SK-N-SH (cell line): ENCODE results near the gene KANK4. TPM values are rescaled to one million over a fixed set of nuclear protein-coding genes. Genes with fewer than 3 reads are reported as not detected.

ENCODE experiments used
- CTCF ChIA-PET: fragments of 300-600, 350-600 bp; formaldehyde crosslinking; extraction: SDS; loops from one replicate; lab custom pipeline; 2021; lab: Yijun Ruan, JAX
- POLR2A ChIA-PET: fragments of 350-600 bp; sonication (Branson Sonifier 250); formaldehyde crosslinking; extraction: SDS; loops from one replicate; lab custom pipeline; 2020; ENCODE audit warnings: antibody characterized with exemption, inconsistent platforms; lab: Yijun Ruan, JAX
- DNase-seq: peaks from one replicate; pipeline ENCODE4 v3.0.0; 2012
- H2AFZ ChIP-seq: fragments of 200-600 bp; sonication (generic); 2 replicates; pipeline ENCODE4 v1.8.1; 2016; ENCODE audit warnings: antibody characterized with exemption, mild to moderate bottlenecking, low read depth
- H3F3A ChIP-seq: fragments of 200-600 bp; sonication (generic); replicated peaks from 2 replicates; pipeline ENCODE3; 2016; ENCODE audit warnings: antibody characterized with exemption, mild to moderate bottlenecking; ENCODE audit not compliant: insufficient read depth
- H3K27ac ChIP-seq, 2 experiments: fragments of 200-500 bp in 1 of 2; fragments of 200-600 bp in 1 of 2; sonication (Bioruptor generic) in 1 of 2; sonication (generic), shearing (Covaris generic) in 1 of 2; 2 replicates each; pipeline versions ENCODE4 v1.5.1 to v1.6.1; 2014 to 2016; ENCODE audit warnings: low read depth in 2 of 2, inconsistent platforms in 1 of 2, low read length in 1 of 2, mild to moderate bottlenecking in 1 of 2, mixed read lengths in 1 of 2
- H3K27me3 ChIP-seq: fragments of 200-600 bp; sonication (generic), shearing (Covaris generic); 2 replicates; pipeline ENCODE4 v1.6.1; 2016; ENCODE audit warnings: mixed run types; ENCODE audit not compliant: insufficient read depth
- H3K36me3 ChIP-seq, 2 experiments: fragments of 200-500 bp in 1 of 2; fragments of 200-600 bp in 1 of 2; sonication (Bioruptor generic) in 1 of 2; sonication (generic) in 1 of 2; replicated peaks in 1 of 2; 2 replicates each; pipeline versions ENCODE3 to v1.5.1; 2014 to 2016; ENCODE audit warnings: low read length in 1 of 2, mild to moderate bottlenecking in 1 of 2; ENCODE audit not compliant: insufficient read depth in 2 of 2, control insufficient read depth in 1 of 2
- H3K4me1 ChIP-seq, 2 experiments: fragments of 200-500 bp in 1 of 2; fragments of 200-600 bp in 1 of 2; sonication (Bioruptor generic) in 1 of 2; sonication (generic), shearing (Covaris generic) in 1 of 2; 2 replicates each; pipeline versions ENCODE4 v1.5.1 to v1.6.1; 2014 to 2016; ENCODE audit warnings: low read depth in 1 of 2, low read length in 1 of 2, mixed run types in 1 of 2; ENCODE audit not compliant: insufficient read depth in 2 of 2, control insufficient read depth in 1 of 2
- H3K4me2 ChIP-seq: fragments of 200-600 bp; sonication (generic), shearing (Covaris generic); 2 replicates; pipeline ENCODE4 v1.6.1; 2017; ENCODE audit warnings: mixed run types
- H3K4me3 ChIP-seq, 2 experiments: fragments of 200-500 bp in 1 of 2; fragments of 200-600 bp in 1 of 2; sonication (Bioruptor generic) in 1 of 2; sonication (generic), shearing (Covaris generic) in 1 of 2; 2 replicates each; pipeline versions ENCODE4 v1.5.1 to v1.8.1; 2014 to 2016; ENCODE audit warnings: low read depth in 2 of 2, inconsistent platforms in 1 of 2, low read length in 1 of 2, mild to moderate bottlenecking in 1 of 2, mixed read lengths in 1 of 2, moderate library complexity in 1 of 2
- H3K79me2 ChIP-seq: fragments of 200-600 bp; sonication (generic); 2 replicates; pipeline ENCODE4 v1.8.1; 2017; ENCODE audit warnings: mild to moderate bottlenecking; ENCODE audit not compliant: insufficient read depth
- H3K9ac ChIP-seq: fragments of 200-600 bp; sonication (generic); 2 replicates; pipeline ENCODE4 v1.6.1; 2017; ENCODE audit warnings: mixed run types
- H3K9me2 ChIP-seq: fragments of 200-600 bp; sonication (generic); 2 replicates; pipeline ENCODE4 v1.6.1; 2017; ENCODE audit warnings: mixed run types
- H3K9me3 ChIP-seq: fragments of 200-600 bp; sonication (generic); 2 replicates; pipeline ENCODE4 v1.6.1; 2017; ENCODE audit warnings: mixed run types, mild to moderate bottlenecking, moderate library complexity
- H4K20me1 ChIP-seq: fragments of 200-600 bp; sonication (generic); 2 replicates; pipeline ENCODE4 v1.6.1; 2017; ENCODE audit warnings: mild to moderate bottlenecking, mixed run types; ENCODE audit not compliant: insufficient read depth
- CTCF ChIP-seq: fragments of 200-600 bp; sonication (generic); IDR thresholded peaks from 2 replicates; pipeline ENCODE4 v1.6.1; 2017; ENCODE audit warnings: antibody characterized with exemption, mild to moderate bottlenecking, moderate library complexity
- EZH2phosphoT487 ChIP-seq: fragments of 200-600 bp; sonication (generic); IDR thresholded peaks from 2 replicates; pipeline ENCODE4 v1.6.1; 2017; ENCODE audit warnings: low read depth, mixed run types, mild to moderate bottlenecking, antibody characterized with exemption, moderate library complexity, borderline replicate concordance
- FOXM1 ChIP-seq: IDR thresholded peaks from 2 replicates; pipeline ENCODE4 v1.4.0; 2012; ENCODE audit warnings: low read depth, mild to moderate bottlenecking
- GABPA ChIP-seq: IDR thresholded peaks from 2 replicates; pipeline ENCODE4 v1.4.0; 2012; ENCODE audit warnings: low read depth, mild to moderate bottlenecking
- NFIC ChIP-seq: IDR thresholded peaks from 2 replicates; pipeline ENCODE4 v1.4.0; 2012; ENCODE audit warnings: borderline replicate concordance
- NRF1 ChIP-seq: IDR thresholded peaks from 2 replicates; pipeline ENCODE4 v1.6.1; 2012; ENCODE audit warnings: low read depth, mild to moderate bottlenecking, low read length
- WGBS: methylation state at CpG from one replicate; pipeline ENCODE4 v1.1.6; 2017; ENCODE audit warnings: low lambda C conversion rate; 5-methylcytosine and 5-hydroxymethylcytosine counted together
- polyA plus RNA-seq, 3 experiments: library from polyadenylated mRNA; depleted of rRNA; stranded (reverse); fragments of >200 nt; gene quantifications; 2 replicates each; pipeline ENCODE4 v1.2.3, GENCODE V29; 2012
- TF ChIP-seq, protein P1 (sequence below): fragments of 150-350 bp; IDR thresholded peaks from 2 replicates; pipeline ENCODE4 v1.6.1; 2017; ENCODE audit warnings: antibody characterized with exemption, low read length, low read depth, borderline replicate concordance
- TF ChIP-seq, protein P2 (sequence below): IDR thresholded peaks from 2 replicates; pipeline ENCODE4 v1.6.1; 2012; ENCODE audit warnings: mild to moderate bottlenecking, low read depth, low read length, moderate library complexity
- TF ChIP-seq, protein P3 (sequence below): IDR thresholded peaks from 2 replicates; pipeline ENCODE4 v1.4.0; 2012; ENCODE audit warnings: low read depth

Gene KANK4
- polyA plus RNA-seq, 1 of the 3 experiments (the other 2 are of a cell fraction), result not detected

DNA sequence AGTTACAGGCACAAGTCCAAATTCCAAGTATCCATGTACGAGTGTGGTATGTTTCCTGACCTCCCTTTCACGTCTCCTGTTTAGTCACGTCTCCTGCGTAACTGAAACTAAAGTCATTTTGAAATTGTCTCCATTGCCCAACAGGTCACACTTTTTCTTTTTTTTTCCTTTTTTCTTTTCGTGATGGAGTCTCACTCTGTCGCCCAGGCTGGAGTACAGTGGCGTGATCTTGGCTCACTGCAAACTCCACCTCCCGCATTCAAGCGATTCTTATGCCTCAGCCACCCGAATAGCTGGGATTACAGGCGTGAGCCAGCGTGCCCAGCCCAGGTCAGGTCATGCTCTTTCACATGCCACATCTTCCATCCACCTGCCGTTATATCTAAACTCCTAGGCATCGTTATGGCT is 86.4 kb downstream of the KANK4 start:
- H3F3A ChIP-seq, result no peaks in the 10 kb centered on the region
- no peaks in the 10 kb centered on the region for H3K9me3 ChIP-seq
- H3K27ac ChIP-seq, result no peak overlapping the region
- H4K20me1 ChIP-seq, result no peaks in the 10 kb centered on the region
- H3K9me2 ChIP-seq, result no peaks in the 10 kb centered on the region
- no peaks in the 10 kb centered on the region for H3K27me3 ChIP-seq
- H3K4me1 ChIP-seq, result peaks cover 0 to 16% of the 10 kb centered on the region in 2 experiments; a peak in 1 of 4 replicates
- no peak overlapping the region for H3K4me3 ChIP-seq
- H3K4me2 ChIP-seq, result no peak overlapping the region
- H3K9ac ChIP-seq, result no peak overlapping the region
- TF ChIP-seq GABPA (no peak), EZH2phosphoT487 (no peak)
- ChIA-PET POLR2A (no interaction called here), CTCF (no interaction called here)
- DNase-seq, result no peak
- H3K79me2 ChIP-seq, result no peaks in the 10 kb centered on the region
- 81% methylated on average over 14 of the region's 14 CpGs for WGBS
- H2AFZ ChIP-seq, result no peak overlapping the region
- no peaks in the 10 kb centered on the region for H3K36me3 ChIP-seq

- H3K4me3 ChIP-seq, result no peak overlapping the region
- H3K4me2 ChIP-seq, result no peak overlapping the region
- no peak overlapping the region for H3K27ac ChIP-seq
- no peaks in the 10 kb centered on the region for H3K9me2 ChIP-seq
- no peak overlapping the region for H2AFZ ChIP-seq
- H3K36me3 ChIP-seq, result no peaks in the 10 kb centered on the region
- TF ChIP-seq, protein P1, sequence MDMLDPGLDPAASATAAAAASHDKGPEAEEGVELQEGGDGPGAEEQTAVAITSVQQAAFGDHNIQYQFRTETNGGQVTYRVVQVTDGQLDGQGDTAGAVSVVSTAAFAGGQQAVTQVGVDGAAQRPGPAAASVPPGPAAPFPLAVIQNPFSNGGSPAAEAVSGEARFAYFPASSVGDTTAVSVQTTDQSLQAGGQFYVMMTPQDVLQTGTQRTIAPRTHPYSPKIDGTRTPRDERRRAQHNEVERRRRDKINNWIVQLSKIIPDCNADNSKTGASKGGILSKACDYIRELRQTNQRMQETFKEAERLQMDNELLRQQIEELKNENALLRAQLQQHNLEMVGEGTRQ, result no peak
- TF ChIP-seq NRF1 (no peak), NFIC (no peak), FOXM1 (no peak), CTCF (no peak)
- TF ChIP-seq, protein P2, sequence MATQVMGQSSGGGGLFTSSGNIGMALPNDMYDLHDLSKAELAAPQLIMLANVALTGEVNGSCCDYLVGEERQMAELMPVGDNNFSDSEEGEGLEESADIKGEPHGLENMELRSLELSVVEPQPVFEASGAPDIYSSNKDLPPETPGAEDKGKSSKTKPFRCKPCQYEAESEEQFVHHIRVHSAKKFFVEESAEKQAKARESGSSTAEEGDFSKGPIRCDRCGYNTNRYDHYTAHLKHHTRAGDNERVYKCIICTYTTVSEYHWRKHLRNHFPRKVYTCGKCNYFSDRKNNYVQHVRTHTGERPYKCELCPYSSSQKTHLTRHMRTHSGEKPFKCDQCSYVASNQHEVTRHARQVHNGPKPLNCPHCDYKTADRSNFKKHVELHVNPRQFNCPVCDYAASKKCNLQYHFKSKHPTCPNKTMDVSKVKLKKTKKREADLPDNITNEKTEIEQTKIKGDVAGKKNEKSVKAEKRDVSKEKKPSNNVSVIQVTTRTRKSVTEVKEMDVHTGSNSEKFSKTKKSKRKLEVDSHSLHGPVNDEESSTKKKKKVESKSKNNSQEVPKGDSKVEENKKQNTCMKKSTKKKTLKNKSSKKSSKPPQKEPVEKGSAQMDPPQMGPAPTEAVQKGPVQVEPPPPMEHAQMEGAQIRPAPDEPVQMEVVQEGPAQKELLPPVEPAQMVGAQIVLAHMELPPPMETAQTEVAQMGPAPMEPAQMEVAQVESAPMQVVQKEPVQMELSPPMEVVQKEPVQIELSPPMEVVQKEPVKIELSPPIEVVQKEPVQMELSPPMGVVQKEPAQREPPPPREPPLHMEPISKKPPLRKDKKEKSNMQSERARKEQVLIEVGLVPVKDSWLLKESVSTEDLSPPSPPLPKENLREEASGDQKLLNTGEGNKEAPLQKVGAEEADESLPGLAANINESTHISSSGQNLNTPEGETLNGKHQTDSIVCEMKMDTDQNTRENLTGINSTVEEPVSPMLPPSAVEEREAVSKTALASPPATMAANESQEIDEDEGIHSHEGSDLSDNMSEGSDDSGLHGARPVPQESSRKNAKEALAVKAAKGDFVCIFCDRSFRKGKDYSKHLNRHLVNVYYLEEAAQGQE, result no peak
- TF ChIP-seq, protein P3, sequence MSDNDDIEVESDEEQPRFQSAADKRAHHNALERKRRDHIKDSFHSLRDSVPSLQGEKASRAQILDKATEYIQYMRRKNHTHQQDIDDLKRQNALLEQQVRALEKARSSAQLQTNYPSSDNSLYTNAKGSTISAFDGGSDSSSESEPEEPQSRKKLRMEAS, result no peak
- TF ChIP-seq, all 33 proteins: peak for 0
- Histone ChIP-seq H3F3A (no peaks in the 10 kb centered on the region), H4K20me1 (no peaks in the 10 kb centered on the region), H3K9me3 (no peaks in the 10 kb centered on the region), H3K27me3 (no peaks in the 10 kb centered on the region), H3K9ac (no peak overlapping the region), H3K79me2 (no peaks in the 10 kb centered on the region), H3K4me1 (peaks cover 0 to 16% of the 10 kb centered on the region in 2 experiments; a peak in 1 of 4 replicates)
- DNase-seq, result no peak
- ChIA-PET POLR2A (no interaction called here), CTCF (interaction anchor here (1.5 to 1.9 kb wide), 2 partner anchors 81 to 177 kb away, joined by 4 to 5 read pairs; no protein-coding TSS in a partner anchor)
- WGBS, result 52% methylated on average over 5 of the region's 5 CpGs
Measured at GRCh38 chr1:62230718-62231117, 88.5 kb downstream of the KANK4 start.
